HG02571 (cell line): ENCODE measurements around the gene P2RY11.

ENCODE experiments used
- ATAC-seq: cut with Tn5 transposase; IDR thresholded peaks from one replicate; pipeline ENCODE4 v1.9.1; 2021; ENCODE audit warnings: mild to moderate bottlenecking, moderate library complexity; ENCODE audit not compliant: unreplicated experiment

Gene P2RY11

DNA sequence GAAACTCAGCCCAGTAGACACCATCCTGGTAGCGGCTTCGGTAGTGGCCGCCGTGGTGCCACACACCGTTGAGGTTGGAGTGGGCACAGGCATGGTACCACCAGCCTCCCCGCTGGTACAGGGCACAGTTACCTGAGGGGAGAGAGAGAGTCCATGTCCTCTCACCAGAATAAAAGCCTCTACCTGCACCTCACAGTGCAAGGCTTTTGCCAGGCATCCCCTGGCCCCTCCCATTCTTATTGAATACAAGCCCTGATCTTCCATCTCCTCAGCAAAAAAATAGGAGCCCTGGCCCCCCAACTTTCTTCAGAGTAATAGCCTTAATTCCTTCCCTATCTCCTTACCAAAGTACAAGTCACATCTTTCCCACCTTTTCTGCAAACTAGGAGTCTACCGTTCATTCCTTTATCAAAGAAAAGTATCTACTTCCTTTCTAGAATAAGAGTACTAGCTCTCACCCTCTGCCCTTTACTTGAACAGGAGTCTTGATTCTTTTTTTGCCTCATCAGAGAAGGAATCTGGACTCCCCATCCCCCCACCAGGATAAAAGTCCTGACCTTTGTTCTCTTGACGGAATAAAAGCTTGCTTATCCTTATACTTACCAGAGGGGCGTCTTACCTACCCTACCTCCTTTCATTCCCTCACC is 18.7 kb upstream of the P2RY11 start:
- no peak for ATAC-seq

GRCh38 chr19:10093295-10094186 is 18.0 kb upstream of the P2RY11 start:
- no peak for ATAC-seq

DNA sequence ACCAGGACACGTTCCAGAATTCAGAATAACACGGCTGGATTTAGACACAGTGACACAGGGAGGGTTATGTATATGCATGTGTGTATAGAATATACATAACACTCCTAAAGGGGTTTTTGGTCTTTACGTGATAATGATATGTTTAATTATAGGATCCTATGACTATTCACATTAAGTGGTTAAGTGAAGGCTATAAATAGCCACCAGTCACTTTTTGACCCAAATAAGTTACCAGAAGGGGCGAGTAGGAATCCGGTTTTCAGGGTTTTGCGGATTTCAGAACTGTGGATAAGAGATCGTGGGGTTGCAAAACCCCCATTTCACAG is 15.9 kb upstream of the P2RY11 start:
- no peak for ATAC-seq

DNA sequence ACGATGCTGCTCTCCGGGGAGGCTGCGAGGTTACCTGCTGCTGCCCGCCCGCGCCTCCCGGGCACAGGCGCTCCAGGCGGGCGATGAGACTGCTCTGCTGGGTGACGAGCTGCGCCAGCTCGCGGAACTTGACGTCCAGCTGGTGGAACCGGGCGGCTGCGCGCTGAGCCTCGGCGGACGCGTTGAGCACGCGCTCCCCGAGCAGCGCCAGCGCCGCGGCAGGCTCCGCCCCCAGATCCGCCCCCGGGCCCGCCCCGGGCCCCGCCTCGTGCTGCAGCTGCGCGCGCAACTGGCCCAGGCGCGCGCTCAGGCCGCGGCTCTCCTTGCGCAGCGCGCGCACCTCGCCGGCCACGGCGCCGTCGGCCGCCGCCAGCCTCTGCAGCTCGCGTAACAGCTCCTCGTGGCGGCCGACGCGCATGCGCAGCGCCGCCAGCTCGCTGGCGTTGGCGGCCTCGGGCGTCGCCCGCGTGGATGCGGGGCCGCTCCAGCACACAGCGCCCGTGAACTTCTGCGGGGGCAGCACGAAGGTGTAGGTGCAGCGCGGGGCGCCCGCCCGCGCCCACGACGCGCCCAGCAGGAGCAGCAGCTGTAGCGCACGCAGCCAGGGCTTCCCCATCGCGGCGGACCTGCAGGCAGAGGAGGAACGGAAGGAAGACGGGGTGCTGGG is 15.4 kb upstream of the P2RY11 start:
- ATAC-seq: peak; percentile 73

GRCh38 chr19:10096615-10096963 is 14.9 kb upstream of the P2RY11 start:
- ATAC-seq: no peak

DNA sequence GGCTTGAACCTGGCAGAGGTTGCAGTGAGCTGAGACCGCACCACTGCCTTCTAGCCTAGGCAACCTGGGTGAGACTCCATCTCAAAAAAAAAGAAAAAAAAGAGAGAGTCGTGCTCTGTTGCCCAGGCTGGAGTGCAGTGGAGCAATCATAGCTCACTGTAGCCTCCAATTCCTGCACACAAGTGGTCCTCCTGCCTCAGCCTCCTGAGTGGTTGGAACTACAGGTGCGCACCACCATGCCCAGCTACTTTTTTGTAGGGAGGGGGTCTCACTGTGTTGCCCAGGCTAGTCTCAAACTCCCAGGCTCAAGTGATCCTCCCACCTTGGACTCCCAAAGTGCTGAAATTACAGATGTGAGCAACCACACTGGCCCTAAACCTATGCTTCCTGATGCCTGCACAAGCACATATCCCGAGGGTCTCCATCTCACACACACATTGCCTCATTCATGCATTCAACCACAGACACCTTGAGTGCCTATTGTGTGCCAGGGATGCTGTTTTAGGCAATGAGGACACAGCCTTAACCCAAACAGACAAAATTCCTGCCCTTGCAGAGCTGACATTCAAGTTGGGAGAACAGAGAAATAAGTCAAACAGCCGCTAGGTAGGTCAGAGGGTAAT is 11.2 kb upstream of the P2RY11 start:
- no peak for ATAC-seq

DNA sequence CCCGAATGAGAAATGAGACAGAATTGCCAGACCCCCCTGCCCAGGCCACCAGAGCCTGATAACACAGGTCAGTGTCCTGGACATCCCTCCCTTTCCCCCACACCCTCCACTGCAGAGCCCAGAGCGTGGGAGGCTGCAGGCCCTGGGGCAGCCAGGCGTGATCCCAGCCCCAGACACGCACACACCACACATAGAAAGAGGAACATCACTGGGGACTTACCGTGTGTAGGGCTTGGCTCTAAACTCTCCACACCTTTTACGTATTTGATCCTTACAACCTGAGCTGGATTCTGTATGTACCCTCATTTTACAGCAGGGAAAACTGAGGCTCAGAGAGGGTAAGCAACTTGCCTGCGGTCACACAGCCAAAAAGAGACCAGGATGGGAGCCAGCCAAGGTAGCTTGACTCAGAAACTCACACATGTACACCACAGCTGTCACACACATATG is 8.7 kb upstream of the P2RY11 start:
- no peak for ATAC-seq

DNA sequence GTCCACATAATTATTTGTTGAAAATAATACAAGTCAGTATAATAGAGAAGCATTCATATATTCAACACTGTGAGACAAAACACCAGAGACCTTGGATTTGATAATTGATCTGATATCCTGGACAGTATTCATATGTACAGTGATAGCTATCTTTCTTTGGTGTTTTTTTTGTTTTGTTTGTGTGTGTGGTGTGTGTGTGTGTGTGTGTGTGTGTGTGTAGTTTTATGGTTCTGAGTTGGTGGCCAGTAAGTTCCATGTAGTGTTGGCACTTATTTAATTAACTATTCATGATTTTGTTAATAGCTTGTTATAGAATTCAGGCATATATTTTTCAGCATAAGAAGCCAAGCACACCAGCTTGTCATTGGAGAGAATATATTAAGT is 7.4 kb upstream of the P2RY11 start:
- no peak for ATAC-seq

GRCh38 chr19:10104665-10105508 is 6.6 kb upstream of the P2RY11 start:
- no peak for ATAC-seq

- ATAC-seq: peak; percentile 18
These were observed 5.9 kb upstream of the P2RY11 start for GRCh38 chr19:10105509-10106099.

GRCh38 chr19:10106100-10106936 is 5.2 kb upstream of the P2RY11 start, which contains the start of gene PPAN:
PPAN (plus strand) TSS chr19:10106362; CDS start chr19:10106395, 33 bp downstream.
- peak; percentile 56 for ATAC-seq

GRCh38 chr19:10107254-10107653 is 4.2 kb upstream of the P2RY11 start:
- ATAC-seq: no peak

DNA sequence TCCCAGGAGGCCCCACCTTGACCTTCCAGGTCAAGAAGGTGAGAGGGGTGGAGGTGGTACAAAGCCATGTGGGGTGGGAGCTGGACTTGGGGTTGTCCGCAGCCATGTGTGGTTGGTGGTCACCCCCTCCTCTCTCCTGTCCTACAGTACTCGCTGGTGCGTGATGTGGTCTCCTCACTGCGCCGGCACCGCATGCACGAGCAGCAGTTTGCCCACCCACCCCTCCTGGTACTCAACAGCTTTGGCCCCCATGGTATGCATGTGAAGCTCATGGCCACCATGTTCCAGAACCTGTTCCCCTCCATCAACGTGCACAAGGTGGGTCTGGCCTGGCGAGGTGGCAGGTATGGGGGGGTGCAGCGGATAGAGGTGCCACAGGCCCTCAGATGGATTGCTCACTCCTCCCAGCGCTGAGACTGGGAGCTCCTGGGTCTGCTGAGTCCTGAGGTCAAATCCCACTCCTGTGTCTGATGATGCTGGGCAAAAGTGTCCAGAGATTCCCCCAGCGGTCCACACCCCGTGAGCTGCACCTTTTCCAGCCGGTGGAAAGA is 3.6 kb upstream of the P2RY11 start:
- no peak for ATAC-seq

DNA sequence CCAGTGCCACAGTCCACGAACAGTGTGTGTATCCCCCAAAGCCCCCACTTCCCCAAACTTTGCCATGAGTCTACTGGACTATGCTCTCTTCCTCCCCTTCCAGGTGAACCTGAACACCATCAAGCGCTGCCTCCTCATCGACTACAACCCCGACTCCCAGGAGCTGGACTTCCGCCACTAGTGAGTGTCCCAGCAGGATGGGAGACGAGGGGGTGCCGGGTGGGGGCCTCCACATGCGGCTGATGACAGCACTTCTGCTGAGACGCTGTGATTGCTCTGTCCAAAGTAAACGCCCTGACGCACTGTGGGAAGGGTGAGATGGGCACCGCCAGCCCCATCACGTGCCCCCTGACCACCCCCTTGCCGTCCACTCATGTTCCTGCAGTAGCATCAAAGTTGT is 2.0 kb upstream of the P2RY11 start:
- ATAC-seq: no peak

DNA sequence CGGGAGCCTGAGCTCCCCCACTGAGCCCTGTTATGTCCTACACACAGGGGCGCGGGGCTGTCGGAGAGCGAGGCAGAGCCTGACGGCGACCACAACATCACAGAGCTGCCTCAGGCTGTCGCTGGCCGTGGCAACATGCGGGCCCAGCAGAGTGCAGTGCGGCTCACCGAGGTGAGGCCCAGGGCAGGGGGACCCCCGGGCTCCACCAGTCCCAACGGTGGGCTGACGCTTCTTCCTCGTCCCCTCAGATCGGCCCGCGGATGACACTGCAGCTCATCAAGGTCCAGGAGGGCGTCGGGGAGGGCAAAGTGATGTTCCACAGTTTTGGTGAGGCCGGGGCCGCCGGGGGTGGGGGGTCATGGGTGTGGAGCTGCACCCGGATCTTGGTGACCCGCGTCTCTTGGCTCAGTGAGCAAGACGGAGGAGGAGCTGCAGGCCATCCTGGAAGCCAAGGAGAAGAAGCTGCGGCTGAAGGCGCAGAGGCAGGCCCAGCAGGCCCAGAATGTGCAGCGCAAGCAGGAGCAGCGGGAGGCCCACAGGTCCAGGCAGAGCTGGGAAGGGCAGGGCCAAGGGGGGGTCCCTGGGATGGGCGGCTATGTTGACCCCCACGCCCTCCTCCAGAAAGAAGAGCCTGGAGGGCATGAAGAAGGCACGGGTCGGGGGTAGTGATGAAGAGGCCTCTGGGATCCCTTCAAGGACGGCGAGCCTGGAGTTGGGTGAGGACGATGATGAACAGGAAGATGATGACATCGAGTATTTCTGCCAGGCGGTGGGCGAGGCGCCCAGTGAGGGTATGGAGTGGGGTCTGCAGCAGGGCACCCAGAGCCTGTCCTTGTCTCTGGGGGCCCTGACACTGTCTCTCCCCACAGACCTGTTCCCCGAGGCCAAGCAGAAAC is 1.2 kb upstream of the P2RY11 start:
- ATAC-seq: no peak

GRCh38 chr19:10110972-10111317 is 548 bp upstream of the P2RY11 start:
- no peak for ATAC-seq

GRCh38 chr19:10112037-10112761 is 706 bp downstream of the P2RY11 start:
- ATAC-seq: no peak
